Neural cell (in vitro differentiated cells): Measurements from ENCODE around the gene SLC25A48. TPM values are rescaled to one million over a fixed set of nuclear protein-coding genes. Genes with fewer than 3 reads are reported as not detected.

ENCODE experiments used
- H2AFZ ChIP-seq: fragments of 200-600, 300-800 bp; sonication (generic), shearing (Covaris generic); 2 replicates; pipeline ENCODE4 v1.6.0; 2014; ENCODE audit warnings: low read depth, mild to moderate bottlenecking, antibody characterized with exemption, low read length, moderate library complexity
- H3F3A ChIP-seq: fragments of 200-600 bp; shearing (Covaris generic); 2 replicates; pipeline ENCODE4 v1.6.1; 2016; ENCODE audit warnings: mild to moderate bottlenecking, moderate library complexity, mixed read lengths, antibody characterized with exemption, low read length; ENCODE audit not compliant: insufficient read depth, poor library complexity, severe bottlenecking
- H3K27ac ChIP-seq: fragments of 200-600, 300-800 bp; sonication (generic), shearing (Covaris generic); 2 replicates; pipeline ENCODE4 v1.5.1; 2014; ENCODE audit warnings: mild to moderate bottlenecking, low read length, moderate library complexity
- H3K27me3 ChIP-seq: fragments of 300-800, 200-600 bp; sonication (generic), shearing (Covaris generic); 2 replicates; pipeline ENCODE4 v1.6.0; 2014; ENCODE audit warnings: mild to moderate bottlenecking, low read depth, low read length, moderate library complexity; ENCODE audit not compliant: insufficient read depth
- H3K36me3 ChIP-seq: fragments of 300-800, 200-600 bp; sonication (generic), shearing (Covaris generic); 2 replicates; pipeline ENCODE4 v1.5.1; 2014; ENCODE audit warnings: mild to moderate bottlenecking, antibody characterized with exemption, low read length, moderate library complexity; ENCODE audit not compliant: insufficient read depth
- H3K4me2 ChIP-seq: fragments of 300-800, 200-600 bp; sonication (generic), shearing (Covaris generic); 2 replicates; pipeline ENCODE4 v1.6.0; 2014; ENCODE audit warnings: mild to moderate bottlenecking, low read length
- H3K4me3 ChIP-seq: fragments of 300-800, 200-600 bp; sonication (generic), shearing (Covaris generic); 2 replicates; pipeline ENCODE4 v1.5.1; 2014; ENCODE audit warnings: mild to moderate bottlenecking, low read length, moderate library complexity
- H3K79me2 ChIP-seq: fragments of 200-600 bp; shearing (Covaris generic); replicated peaks from 2 replicates; pipeline ENCODE4 v1.6.0; 2014; ENCODE audit warnings: mild to moderate bottlenecking, low read length, moderate library complexity; ENCODE audit not compliant: insufficient read depth
- H3K9ac ChIP-seq: fragments of 300-800, 200-600 bp; sonication (generic), shearing (Covaris generic); 2 replicates; pipeline ENCODE4 v1.6.1; 2016; ENCODE audit warnings: mild to moderate bottlenecking, low read length, mixed read lengths
- H3K9me2 ChIP-seq: fragments of 200-600 bp; shearing (Covaris generic); 2 replicates; pipeline ENCODE4 v1.6.1; 2016; ENCODE audit warnings: mild to moderate bottlenecking, low read length, mixed read lengths; ENCODE audit not compliant: insufficient read depth
- H3K9me3 ChIP-seq: fragments of 200-600, 300-800 bp; sonication (generic), shearing (Covaris generic); 2 replicates; pipeline ENCODE4 v1.6.1; 2016; ENCODE audit warnings: mild to moderate bottlenecking, mixed run types, low read length, moderate library complexity, mixed read lengths
- H4K20me1 ChIP-seq: fragments of 200-600 bp; shearing (Covaris generic); 2 replicates; pipeline ENCODE4 v1.6.1; 2016; ENCODE audit warnings: mild to moderate bottlenecking, mixed run types; ENCODE audit not compliant: insufficient read depth
- CTCF ChIP-seq: fragments of 450-650 bp; IDR thresholded peaks from 2 replicates; pipeline ENCODE4 v1.5.1; 2014; ENCODE audit warnings: antibody characterized with exemption, mild to moderate bottlenecking, moderate library complexity; ENCODE audit not compliant: poor library complexity, severe bottlenecking
- EP300 ChIP-seq: fragments of 450-650 bp; conservative IDR thresholded peaks from 2 replicates; pipeline ENCODE4 v1.6.1; 2014; ENCODE audit warnings: antibody characterized with exemption, mild to moderate bottlenecking, moderate library complexity; ENCODE audit not compliant: poor library complexity, severe bottlenecking
- EZH2 ChIP-seq: fragments of 200-600, 300-800 bp; shearing (Covaris generic), sonication (generic); IDR thresholded peaks from 2 replicates; pipeline ENCODE4 v1.6.1; 2014; ENCODE audit warnings: antibody characterized with exemption, low read length, borderline replicate concordance, mild to moderate bottlenecking; ENCODE audit not compliant: insufficient read depth, poor library complexity, severe bottlenecking
- MXI1 ChIP-seq: fragments of 450-650 bp; conservative IDR thresholded peaks from 2 replicates; pipeline ENCODE4 v1.6.1; 2014; ENCODE audit warnings: antibody characterized with exemption, mild to moderate bottlenecking; ENCODE audit not compliant: poor library complexity, severe bottlenecking
- POLR2AphosphoS5 ChIP-seq: IDR thresholded peaks from 2 replicates; pipeline ENCODE4 v1.6.1; 2012
- RAD21 ChIP-seq: fragments of 450-650 bp; conservative IDR thresholded peaks from 2 replicates; pipeline ENCODE4 v1.6.1; 2014; ENCODE audit warnings: antibody characterized with exemption, mild to moderate bottlenecking, moderate library complexity
- REST ChIP-seq: IDR thresholded peaks from 2 replicates; pipeline ENCODE4 v1.6.1; 2012; ENCODE audit warnings: borderline replicate concordance
- SMC3 ChIP-seq: fragments of 450-650 bp; conservative IDR thresholded peaks from 2 replicates; pipeline ENCODE4 v1.6.1; 2014; ENCODE audit warnings: antibody characterized with exemption, mild to moderate bottlenecking, moderate library complexity; ENCODE audit not compliant: poor library complexity
- TAF1 ChIP-seq: IDR thresholded peaks from 2 replicates; pipeline ENCODE4 v1.6.1; 2012; ENCODE audit warnings: low read depth
- polyA plus RNA-seq: library from polyadenylated mRNA; depleted of rRNA; stranded (reverse); fragments of >200 nt; gene quantifications from 2 replicates; pipeline ENCODE4 v1.2.3, GENCODE V29; 2014

SLC25A48 gene
- polyA plus RNA-seq, 1 donor from 2014 or later: 1.0 TPM

- no peak overlapping the region for H3K27ac ChIP-seq
- no peaks in the 10 kb centered on the region for H3K27me3 ChIP-seq
- H3K9me2 ChIP-seq: no peaks in the 10 kb centered on the region
- no peaks in the 10 kb centered on the region for H3K36me3 ChIP-seq
- H4K20me1 ChIP-seq: no peaks in the 10 kb centered on the region
- H3K9me3 ChIP-seq: no peaks in the 10 kb centered on the region
- TF ChIP-seq CTCF (no peak), SMC3 (no peak)
- H3K79me2 ChIP-seq: no peaks in the 10 kb centered on the region
- H3K4me3 ChIP-seq: no peak overlapping the region
- no peak overlapping the region for H3K4me2 ChIP-seq
- H3K9ac ChIP-seq: no peak overlapping the region
- no peaks in the 10 kb centered on the region for H3F3A ChIP-seq
- H2AFZ ChIP-seq: no peak overlapping the region
Observed at GRCh38 chr5:135862086-135862485, 27.6 kb downstream of the SLC25A48 start.

- no peak overlapping the region for H3K4me2 ChIP-seq
- H3F3A ChIP-seq: no peaks in the 10 kb centered on the region
- H3K27me3 ChIP-seq: no peaks in the 10 kb centered on the region
- H3K36me3 ChIP-seq: no peaks in the 10 kb centered on the region
- H3K79me2 ChIP-seq: no peaks in the 10 kb centered on the region
- H3K9me3 ChIP-seq: no peaks in the 10 kb centered on the region
- TF ChIP-seq POLR2AphosphoS5 (no peak), SMC3 (no peak), EZH2 (no peak), MXI1 (no peak), REST (no peak), EP300 (no peak), RAD21 (no peak), TAF1 (no peak), CTCF (no peak)
- H3K27ac ChIP-seq: no peak overlapping the region
- H3K9me2 ChIP-seq: no peaks in the 10 kb centered on the region
- H3K4me3 ChIP-seq: no peak overlapping the region
- H2AFZ ChIP-seq: no peak overlapping the region
- no peaks in the 10 kb centered on the region for H4K20me1 ChIP-seq
- no peak overlapping the region for H3K9ac ChIP-seq
Observed at GRCh38 chr5:135862744-135863143, 28.3 kb downstream of the SLC25A48 start.
